HG03439 (cell line): Measurements from ENCODE around the gene FDX1.

Experiments
- ATAC-seq: cut with Tn5 transposase; IDR thresholded peaks from one replicate; pipeline ENCODE4 v1.9.1; 2021; ENCODE audit warnings: mild to moderate bottlenecking, moderate library complexity; ENCODE audit not compliant: unreplicated experiment

The FDX1 gene

DNA sequence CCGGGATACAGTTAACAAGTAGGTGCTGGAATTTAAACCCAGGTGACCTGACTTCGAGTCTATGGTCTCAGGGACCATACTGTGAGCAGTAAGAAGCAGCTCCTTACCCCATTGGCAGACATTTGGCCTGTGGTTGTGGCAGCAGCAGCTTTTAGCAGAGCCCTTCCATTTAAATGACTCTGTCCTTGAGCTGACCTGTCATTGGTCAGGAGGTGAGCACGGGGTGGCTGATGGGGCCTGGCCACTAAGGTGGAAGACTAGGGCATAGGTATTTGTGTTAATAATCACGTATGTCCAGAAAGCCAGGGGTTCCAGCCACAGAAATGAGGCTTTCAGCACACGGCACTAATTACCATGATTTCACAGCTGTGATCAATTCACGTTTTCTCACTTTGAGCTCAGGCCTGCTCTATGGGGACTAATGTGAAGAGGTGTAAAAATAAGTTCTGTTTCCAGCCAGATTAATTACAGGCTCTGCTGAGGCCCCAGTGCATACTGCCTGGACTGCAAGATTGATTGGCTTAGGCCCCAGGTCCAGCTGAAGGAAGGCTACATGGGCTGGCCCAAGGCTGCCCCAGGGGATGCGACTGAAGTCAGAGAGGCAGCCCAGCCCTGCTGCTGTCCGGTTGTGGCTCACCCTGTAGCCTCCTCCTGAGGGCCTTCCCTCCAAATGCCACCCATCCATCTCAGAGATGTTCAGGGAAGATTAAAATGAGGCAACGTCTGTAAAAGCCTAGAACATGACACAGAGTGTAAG is 76.0 kb downstream of the FDX1 start:
- no peak for ATAC-seq

DNA sequence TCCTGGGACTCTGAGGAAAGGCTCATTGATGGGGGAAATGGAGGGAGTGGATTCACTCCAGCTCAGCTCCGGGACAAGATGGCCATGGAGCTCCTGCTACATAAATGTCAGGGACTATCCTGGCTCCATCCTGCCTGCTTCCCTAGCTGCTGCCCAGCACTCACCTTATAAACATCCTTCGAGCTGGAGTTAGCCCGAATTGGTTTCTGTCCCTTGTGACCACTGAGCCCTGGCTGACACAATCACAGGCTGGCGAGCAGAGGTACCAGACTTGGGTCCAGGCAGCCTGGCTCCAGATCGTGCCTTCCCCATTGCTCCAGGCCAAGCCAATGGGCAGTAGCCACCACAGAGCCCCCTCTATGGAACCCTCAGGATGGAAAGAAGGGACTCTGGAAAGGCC is 77.6 kb downstream of the FDX1 start:
- ATAC-seq = no peak

DNA sequence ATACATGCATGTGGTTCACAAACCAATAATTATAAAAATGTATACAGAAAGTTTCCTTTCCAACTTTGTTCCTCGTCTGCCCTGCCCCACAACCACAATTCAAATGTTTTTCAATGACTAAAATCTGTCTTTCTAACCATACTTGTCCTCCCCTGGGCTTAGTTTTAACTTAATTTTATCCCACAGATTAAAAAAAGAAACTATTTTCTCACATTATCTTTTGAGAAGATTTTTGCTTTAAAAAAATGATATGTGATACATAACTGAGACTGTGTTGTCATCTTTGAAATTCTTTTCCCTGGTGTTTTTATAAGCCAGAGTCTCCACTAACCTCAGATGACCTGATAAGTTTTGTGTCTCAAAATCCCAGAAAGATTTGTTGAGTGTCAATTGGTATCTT is 79.0 kb downstream of the FDX1 start:
- ATAC-seq = no peak

DNA sequence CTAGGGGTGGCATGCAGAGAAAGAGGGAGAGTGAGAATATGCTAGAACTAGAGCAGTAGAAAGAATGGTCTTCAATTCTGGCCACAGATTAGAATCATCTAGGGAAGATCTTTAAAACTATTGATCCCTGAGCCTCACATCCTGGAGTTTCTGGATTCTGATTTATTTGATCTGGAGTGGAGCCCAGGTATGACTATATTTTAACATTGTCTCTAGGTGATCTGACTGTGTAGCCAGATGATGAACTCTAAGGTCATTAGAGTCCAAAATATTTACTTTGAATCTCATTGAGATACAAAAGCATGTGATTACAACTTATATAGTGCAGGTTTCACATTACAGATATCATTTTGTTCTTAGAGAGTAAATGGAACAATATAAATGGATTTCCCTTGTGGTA is 79.7 kb downstream of the FDX1 start:
- ATAC-seq = no peak

DNA sequence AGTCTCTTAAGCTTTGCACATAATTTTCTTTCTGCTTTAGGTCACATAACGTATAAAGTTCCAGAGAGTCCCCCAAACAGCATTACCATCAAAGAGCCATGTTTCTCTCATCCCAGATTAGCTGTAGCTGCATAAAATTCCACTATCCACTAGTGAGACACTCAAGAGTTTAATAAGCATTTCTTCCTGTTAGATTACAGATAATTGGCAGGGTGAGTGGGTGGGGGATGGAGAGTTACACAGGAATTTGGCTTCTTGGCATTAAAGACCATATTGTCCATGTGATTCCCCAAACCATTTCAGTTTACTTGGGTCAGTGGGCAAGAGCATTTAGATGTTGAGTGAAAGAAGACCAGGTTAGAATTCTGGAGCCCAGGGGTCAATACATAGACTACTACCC is 82.3 kb downstream of the FDX1 start:
- ATAC-seq = no peak

DNA sequence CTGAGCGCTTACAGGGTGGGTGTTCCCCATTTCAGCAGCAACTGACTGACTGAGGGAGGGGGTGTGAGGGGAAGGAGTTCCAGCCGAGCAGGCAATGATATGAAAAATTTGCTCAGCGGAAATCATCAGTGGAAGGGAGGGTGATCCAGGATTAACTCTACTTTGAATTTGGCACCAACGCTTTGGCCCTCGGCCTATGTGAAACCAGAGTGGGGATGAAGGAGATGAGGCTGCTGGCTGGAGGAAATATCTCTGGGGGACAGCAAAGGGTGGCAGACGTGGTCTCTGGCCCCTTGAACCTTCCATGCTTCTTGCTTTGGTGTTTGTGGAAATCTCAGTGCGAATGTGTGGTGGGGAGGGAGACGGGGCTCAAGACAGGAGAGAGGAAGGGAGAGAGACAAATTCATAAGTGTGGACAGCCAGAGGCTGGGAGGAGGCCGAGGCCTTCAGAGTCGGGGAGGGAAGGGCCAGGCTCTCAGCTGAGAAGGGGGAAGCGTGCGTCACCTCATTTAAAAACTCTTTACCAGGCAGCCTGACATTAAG is 83.6 kb downstream of the FDX1 start:
- no peak for ATAC-seq

DNA sequence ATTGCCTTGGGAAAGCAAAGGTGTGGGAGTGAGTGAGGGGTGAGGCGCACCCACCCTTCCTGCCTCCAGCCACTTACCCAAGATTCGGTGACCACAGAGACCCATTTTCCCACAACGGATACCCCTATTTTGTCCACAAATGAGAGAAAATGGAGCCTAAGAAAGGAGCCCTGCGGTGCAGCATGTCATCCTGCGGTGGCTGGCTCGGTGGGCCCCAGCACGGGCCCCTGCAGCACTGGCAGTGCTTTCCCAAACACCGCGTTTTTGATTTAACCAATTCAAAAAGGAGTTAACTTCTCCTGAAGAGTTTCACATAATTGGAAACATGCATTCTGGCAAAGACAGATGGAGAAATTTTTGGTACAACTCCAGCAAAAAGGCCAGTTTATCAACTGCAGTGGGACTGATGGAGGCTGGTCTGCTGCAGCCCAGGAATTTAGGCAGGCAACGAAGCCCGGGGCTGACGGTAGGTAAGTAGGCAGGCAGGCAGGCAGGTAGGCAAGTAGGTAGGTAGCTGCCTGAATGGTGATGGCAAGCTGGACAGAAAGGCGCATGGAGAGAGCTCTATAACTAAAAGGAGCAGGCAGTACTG is 84.2 kb downstream of the FDX1 start:
- no peak for ATAC-seq
